GM18517 (cell line): ENCODE results near the gene GSTM3.

ENCODE experiments used
- ATAC-seq: cut with Tn5 transposase; IDR thresholded peaks from one replicate; pipeline ENCODE4 v1.9.1; 2021; ENCODE audit warnings: mild to moderate bottlenecking, moderate library complexity; ENCODE audit not compliant: unreplicated experiment

GSTM3 gene

DNA sequence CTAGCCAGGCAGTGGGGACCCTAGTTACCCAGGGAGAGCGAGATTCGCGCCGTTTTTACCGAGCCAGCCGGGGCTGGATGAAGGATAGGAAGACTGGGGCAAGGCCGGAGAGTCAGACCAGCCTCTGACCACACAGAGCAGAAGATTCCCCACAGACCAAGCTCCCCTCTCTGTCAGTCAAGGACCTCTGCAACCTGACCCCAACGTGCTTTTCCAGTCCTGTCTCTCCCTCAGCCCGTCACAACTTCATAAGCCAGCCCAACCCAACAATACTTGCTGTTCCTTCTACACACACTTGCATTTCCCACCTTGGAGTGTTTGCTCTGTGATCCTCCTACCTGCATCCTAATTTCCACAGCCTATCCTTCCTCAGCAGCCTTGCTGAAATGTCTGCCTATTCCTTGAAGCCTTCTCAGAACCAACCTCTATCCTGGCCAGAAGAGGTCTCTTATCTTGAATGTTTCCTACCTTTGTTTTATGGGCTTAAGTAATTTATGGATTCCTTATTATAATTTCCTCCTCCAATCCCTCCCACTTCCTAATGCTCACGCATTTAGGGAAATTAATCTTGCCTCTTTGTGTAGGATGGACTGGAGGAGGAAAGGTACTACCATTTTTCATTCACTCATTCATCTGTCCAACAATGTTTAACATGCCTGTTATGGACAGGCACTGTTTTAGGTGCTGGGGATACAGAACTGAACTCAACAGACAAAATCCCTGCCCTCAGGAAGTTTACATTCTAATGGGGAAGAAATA, at the start of gene GSTM3:
TSS of gene GSTM3 (minus strand) at position 424 of the 759 bp plus-strand sequence. CDS start 751 bp downstream, outside the sequence.
- no peak for ATAC-seq

DNA sequence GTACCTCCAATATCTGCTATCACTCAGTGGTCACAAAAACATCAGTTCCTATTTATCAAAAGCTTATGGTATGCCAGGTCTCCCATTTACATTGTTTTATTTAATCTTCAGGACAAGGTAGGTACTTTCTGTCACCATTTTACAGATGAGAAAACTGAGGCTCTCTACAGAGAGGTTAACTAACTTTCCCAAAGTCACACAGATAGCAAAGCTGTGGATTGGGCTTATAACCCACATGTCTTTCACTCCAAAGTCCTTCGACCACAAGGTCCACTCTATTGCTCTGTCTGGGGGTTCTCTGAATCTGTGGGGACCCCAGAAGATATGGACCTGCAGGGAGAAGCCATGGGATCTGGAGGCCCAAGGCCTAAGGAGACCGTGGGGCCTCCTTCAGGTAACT, 49.5 kb upstream of the GSTM3 start:
- no peak for ATAC-seq

DNA sequence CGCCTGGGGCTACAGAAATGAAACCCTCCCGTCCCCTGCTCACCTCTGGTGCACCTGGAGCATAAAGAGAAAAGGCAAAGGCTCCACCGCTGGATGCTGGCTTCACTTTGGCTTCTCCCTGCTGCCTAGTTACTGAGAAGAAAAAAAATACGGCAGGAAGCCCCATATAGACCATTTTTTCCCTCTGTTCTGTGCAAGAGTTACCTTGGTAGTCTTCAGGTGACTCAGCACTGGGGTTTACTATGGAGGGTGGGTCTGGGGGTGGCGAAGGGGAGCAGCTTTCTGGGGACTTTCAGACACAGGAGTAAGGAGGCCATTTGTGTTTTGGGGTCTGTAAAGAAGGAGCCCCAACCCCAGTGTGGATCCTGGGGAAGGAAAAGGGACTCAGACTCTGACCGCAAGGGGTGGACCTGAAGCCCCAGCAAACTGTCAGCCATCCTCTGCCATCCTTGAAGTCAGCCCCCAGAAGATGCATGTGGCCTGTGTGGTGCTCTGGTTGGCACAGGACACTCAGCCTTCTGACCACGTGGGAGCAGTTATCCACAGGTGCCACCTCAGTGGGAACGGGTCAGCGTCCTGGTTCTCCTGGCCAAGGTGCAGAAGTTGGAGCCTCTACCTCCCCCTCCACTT, 48.8 kb upstream of the GSTM3 start:
- no peak for ATAC-seq

DNA sequence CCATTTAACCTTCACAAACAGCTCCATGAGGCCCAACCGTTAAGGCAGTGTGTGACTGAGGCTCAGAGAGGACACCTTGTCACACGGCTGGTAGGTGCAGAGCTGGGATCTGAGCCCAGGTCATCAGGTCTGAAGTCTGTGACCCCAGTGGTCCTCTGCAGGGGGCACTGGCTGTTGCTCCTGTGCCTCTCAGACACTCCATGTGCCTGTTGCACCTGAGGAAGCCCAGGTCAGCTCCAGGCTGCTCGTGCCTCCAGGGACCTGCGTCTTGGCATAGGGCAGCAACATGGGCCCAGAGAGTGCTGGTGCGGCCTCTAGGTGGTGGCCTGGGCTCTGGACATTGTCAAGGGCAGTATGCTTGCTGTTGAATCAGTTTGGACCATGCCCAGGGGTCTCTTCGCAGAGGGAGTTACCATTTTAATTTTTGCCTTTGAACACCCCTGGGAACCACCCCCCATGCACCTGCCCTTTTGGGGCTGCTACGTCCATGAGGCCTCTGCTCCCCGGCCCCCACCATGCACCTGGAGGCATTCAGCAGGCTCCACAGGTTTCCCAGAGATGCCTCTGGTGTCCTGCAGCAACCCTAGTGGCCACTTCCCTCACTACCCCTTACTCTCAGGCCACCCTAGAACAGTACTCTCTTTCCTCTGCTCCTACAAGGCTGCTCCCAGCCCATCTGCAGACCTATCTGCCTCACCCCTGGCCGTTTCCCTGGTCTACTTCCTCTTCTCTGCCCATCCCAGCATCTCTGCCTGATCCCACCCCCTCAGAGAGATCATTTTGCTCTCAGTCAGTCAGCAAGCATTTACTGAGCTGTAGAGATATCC, 48.1 kb upstream of the GSTM3 start:
- no peak for ATAC-seq

DNA sequence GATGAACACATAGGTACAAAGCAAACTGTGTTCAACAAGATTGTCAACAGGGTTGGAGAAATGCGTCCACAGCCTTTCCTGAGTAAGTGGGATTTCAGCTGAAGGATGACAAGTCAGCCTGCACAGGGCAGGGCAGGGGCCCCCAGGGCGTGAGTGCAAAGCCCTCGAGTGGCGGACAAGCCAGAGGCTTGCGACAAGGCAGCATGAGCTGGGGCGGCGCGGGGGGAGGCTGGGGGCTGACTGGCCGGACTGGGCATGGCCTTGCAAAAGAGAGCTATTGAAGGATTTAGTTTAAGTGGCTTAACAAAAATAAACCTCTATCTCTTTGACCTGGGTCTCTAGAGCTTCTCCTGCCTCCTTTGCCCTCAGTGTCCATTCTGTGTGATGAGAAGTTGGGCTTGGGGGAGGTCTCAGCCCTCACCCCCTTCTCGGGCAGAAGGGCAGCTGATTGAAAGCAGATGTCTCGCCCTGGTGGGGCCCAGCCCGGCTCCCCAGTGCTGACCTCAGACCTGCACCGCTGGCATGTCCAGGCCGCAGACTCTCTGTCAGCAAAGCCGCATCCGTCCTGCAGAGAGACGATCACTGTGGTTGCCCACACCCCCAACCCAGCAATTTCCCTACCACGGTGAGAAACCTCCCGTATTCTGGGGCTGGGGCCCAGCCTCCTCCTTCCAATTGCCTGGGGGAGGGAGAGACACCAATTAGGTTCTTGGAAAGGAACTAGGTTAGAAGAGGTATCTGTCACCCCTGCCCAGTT, 47.2 kb upstream of the GSTM3 start:
- no peak for ATAC-seq

DNA sequence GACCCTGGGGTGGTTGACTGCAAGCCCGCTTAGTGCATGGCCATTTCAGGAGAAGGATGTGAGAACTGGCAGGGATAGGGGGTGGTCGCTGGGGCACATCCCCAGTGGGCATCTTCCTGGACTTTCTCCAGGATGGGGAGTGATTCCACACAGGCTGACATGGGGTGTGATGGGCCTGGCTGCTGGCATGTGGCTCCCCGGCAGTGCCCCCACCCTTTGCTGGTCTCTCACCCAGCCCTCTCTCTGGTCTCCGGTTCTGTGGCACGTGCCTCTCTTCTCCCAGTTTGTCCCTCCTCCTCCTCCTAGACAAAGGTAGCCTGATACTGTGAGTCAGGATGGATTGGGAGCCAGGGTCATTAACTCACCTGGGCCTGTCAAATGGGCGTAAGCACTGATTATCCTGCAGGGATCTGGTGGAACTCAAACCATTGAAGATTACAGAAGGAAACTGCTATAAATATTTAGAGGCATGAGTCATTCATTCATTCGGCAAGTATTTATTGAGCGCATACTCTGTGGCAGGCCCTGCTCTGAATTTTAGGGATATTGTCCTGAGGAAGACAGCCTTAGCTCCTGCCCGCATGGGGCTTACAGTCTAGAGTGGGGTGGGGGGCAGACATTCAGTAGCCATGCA, 46.5 kb upstream of the GSTM3 start:
- ATAC-seq = no peak

DNA sequence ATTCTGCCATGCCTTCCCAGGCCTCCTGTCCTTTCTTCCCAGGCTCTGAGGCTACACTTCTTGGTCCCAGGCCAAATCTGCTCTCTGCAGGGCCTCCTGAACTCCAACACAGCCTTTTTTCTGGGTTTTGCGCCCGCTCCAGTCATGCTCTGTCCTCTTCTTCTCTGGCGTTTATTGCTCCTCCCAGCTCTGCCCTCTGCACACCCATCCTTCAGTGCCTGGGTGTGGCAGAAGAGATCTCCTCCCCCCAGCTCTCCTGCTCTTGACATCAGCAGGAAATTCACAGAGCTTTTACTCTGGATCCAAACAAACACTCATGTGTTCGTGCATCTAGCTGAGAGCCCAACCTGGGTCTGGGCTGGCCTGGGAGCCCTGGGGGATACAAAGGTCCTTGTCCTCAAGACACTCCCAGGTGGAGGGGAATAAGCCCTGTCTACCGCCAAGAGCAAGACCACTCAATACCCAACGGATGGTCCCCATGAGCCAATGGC, 45.7 kb upstream of the GSTM3 start:
- ATAC-seq = no peak

DNA sequence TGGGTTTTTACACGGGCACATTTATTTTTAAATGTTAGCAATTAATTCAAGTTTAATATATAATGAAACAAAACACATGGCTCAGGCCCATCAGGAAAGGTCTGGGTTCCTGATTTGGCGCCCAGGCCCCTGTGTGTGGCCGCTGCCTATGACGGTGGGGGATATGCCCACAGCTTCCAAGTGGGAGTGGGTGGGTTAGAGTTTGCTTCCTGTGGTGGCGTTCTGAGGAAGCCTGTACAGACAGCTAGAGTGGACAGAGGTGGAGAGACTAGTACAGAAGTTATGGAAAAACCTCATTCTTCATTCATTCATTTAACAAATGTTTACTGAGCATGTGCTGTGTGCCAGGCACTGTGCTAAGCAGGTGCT, 45.3 kb upstream of the GSTM3 start:
- ATAC-seq = no peak

DNA sequence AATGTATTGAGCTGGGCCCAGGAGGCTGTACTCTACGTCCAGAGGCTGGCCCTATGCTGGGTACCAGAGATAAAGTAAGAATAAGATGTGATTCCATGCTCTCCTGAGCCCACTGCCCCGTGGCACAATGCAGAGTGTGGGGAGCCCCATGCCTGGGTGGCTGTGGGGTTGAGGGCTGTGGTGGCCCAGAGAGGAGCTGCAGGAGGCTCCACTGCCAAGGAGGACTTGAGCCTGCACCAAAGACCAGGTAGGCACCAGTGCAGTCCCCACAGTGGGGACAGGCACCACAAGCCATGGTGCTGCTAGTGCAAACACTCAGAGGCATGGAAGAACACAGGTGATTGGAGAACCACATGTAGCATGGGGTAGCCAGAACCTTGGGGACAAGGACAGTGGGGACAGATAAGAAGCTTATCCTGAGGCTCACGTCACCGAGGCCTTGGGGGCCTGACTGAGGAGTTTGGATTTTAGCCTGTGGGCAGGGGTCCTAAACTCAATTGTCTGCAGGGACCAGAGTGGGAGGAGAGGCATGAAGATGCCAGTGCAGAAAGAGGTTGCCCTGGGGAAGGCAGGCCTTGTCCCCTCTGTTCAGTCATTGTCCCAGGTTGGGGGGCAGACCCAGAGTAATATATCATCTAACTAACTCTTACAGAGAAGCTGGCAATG, 44.7 kb upstream of the GSTM3 start:
- ATAC-seq = no peak

DNA sequence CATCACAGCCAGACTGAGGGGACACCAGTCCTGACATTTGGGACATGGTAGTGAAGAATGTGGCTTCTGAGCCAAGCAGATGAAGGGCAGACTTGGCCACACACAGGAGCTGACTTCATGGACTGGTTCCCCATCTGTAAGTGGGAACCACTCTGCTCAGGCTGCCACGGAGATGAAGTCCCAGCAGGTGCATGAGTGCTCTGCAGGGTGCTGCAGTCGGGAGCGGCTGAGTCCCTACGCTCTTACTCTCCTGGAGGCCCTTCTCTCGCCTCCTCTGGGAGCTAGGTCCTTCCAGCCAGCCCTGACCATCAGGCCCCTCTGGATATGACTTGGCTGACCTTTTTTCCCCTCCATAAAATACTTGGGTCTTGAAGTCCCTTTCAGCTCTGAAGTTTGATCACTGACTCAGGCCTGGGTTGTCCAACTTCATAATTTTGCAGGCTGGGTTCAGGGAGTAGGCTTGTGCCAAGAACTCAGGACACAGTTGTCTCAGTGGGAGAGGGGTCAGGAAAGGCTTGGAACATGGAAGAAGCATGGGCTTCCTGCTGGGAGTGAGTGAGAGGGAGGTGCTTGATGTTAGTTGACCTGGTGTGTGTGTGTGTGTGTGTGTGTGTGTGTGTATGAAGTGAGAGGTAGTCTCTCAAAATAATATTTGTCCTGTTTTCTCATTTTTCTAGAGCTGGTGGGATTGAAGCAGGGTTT, 43.9 kb upstream of the GSTM3 start:
- ATAC-seq = no peak

DNA sequence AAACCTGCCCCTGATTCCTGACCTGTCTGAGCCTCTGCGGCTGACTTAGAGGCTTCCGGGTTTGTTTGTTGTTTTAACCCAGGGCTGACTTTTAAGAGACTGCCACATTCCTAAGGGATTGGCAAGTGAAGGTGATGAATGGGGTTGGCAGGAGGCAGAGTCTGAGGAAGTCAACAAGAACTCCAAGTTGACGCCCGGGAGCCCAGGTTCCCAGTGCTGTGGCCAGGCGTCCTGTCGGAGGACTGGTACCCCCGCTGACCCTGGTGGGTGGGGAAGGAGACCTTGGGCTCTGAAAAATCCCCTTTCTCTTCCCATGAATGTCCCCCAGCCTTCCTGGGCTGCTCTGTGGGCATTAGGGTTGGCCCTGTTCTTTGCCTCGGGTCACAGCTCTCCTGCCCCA, 42.6 kb upstream of the GSTM3 start:
- no peak for ATAC-seq

DNA sequence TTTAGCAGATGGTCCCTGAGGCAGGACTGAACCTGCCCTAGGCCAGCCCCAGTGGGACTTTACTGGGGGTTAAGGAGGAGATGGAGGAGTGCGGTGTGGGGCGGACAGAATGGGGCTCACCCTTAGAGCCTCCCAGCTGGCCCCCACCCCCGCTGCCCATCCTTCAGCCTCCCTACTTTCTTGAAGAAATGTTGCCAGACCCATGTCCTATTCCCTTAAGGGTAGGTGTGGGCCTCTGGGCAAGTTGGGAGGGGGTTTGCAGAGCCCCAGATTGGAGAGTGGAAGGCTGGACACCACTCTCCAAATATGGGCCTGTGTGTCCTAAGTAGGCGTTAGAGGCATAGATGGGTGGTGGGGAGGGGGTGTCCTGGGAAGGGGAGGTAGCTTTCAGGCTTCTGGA, 42.1 kb upstream of the GSTM3 start:
- no peak for ATAC-seq

DNA sequence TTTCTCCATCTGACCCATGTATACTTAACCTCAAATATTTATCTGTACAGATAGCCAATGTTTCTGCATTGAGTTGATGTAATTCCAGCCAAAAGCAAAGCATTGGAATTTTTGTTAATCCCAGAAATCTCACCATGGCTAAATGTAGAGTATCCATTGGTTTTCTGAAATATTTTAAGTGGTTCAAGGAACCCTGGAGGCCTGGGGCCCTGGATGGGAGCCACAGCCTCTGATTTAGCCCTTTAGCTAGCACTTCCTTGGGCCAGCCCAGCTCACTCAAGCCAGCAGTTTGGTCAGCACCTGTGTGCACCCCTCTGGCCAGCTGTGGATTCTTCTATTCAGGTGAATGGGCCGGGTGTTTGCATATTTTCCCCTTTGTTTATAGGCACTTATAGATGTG, 41.7 kb upstream of the GSTM3 start:
- no peak for ATAC-seq

DNA sequence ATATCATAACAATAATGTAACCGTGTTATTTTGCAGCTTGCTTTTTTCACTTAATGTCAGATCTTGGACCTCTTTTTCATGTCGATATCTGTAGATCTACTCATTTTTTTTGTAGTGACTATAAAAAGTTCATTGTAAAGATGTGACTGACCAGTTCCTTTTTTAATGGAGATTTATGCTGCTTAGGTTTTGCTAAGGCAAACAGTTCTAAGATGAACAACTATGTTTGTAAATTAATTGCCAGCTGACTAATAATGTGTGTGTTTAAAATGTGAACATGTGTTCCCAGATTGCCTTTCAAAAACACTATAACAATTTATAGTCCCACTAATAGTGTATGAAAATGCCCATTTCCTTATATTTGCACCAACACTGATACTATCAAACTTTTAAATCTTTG, 41.0 kb upstream of the GSTM3 start:
- ATAC-seq = no peak

DNA sequence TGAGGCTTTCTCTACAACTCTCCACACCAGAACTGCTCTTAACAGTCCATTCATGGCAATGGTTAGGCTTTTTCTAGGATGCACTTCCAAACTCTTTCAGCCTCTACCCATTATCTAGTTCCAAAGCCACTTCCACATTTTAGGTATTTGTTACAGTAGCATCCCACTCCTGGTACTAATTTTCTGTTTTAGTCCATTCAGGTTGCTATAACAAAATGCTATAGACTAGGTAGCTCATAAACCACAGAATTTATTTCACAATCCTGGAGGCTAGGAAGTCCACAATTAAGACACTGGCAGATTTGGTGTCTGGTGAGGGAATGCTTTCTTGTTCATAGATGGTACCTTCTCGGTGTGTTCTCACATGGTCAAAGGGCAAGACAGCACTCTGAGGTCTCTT, 40.1 kb upstream of the GSTM3 start:
- ATAC-seq = no peak

DNA sequence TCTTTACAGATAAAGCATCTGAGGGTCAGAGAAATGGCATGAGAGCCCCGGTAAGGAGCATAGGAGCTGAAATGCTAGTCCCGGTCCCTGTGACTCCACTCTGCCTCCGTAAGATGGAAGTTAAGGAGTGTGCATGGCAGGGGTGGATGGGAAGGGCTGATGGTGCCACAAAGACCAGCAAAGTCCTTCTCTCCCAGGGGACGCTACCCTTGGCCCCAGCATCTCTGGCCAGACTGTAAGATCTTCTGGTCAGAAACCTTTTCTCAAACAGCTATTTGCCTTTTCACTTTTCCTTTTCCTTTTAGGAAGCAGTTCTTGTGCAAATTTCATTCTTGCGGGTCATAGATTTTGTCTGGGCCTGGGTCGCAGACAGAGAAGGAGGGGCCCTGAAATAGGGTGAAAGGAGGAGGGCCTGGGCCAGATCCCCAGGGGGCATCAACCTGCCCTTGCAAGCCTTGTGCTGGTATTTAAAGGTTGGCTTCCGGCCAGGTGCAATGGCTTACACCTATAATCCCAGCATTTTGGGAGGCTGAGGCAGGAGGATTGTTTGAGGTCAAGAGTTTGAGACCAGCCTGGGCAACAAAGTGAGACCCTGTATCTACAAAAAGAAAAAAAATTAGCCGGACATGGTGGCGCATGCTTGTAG, 37.3 kb upstream of the GSTM3 start:
- ATAC-seq = no peak

DNA sequence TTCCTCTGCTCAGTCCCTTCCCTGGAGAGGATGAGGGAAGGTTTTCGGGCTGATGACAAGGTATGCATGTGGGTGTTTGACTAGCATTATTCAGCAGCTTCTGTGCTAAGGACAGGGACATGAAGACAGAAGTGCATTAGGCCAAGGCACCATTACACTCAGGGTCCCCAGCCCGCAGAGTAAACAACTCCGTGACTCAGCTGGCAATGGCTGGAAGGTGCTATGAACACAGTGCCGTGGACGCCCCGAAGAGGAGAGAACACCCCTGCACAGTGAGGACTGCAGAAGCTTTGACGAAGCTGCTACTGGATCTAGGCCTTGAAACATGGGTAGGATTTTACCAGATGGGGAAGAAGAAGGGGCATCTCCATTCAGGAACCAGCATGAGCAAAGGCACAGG, 36.6 kb upstream of the GSTM3 start:
- ATAC-seq = no peak

DNA sequence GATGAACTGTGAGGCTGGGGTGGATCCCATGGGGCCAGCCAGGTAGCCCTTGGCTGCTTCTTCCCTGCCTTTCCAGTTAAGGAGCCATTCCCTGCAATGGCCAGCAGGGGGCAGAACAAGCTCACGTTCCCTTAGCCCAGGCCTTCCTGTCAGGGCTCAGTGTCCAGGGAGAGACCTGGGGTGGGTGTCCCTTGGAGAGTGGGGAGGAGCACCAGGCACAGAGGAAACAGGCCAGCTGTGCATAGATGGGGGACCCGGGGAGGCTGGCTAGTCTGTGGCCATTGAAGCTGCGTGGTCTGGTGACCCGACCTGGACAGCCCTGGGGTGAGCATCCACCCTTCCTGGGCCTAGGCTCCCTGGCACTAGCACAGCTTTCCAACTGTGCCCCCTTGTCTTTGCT, 36.1 kb upstream of the GSTM3 start:
- no peak for ATAC-seq
